ENCODE results near the gene SLC25A38. TPM values are rescaled to one million over a fixed set of nuclear protein-coding genes. Genes with fewer than 3 reads are reported as not detected.

Gene SLC25A38
- total and polyA plus RNA-seq, 9 of the 15 experiments (the other 6 are each of a cell fraction or from before 2014, with no cell fraction given), result 13.5 to 51.1 (median 30.6) TPM

DNA sequence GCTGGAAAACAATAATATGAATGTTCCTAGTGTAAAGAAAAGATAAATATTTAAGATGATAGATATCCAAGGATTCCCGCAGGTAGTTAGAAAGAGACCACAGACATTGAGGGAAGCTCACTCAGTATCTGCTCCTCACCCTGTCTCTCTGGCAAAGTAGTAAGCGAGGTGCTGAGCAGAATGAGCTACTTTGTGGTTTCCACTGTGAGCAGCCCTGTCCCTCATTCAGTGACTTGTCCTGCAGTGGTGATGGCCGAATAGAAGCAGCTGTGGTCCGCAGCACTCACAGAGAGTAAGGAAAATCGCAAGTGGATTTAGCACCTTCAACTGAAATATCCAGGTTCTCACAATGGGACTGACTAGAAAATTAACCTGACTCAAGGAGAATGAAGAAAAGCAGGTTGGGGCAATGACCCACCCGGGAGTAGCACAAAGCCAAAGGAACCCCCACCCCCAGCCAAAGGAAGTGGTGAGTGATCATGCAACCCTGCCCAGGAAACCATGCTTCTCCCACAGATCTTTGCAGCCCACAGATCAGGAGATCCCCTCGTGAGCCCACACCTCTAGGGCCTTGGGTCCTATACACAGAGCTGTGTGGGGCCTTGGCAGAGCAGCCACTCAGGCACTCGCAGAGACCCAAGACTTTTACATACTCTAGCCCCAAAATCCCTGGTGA lies 21.8 kb upstream of the SLC25A38 start (continued):
- TF ChIP-seq CLOCK (CRISPR knock-in tag; IDR thresholded peaks at IDR 0.05; ENCODE audit: borderline replicate concordance) (no peak), NCOA1 (IDR thresholded peaks at IDR 0.05; ENCODE audit: low read depth) (no peak)

GRCh38 chr3:39362192-39362591 lies 21.0 kb upstream of the SLC25A38 start:
- no peaks in the 10 kb centered on the region for H3K9me3 ChIP-seq (replicated peaks; ENCODE audit: control insufficient read depth, insufficient read depth, low read depth, low read length)
- H3K4me3 ChIP-seq, result no peak overlapping the region
- no peak overlapping the region for H3K4me2 ChIP-seq (ENCODE audit: insufficient read depth, low read length)
- peak overlapping the region; percentile 40; the same call in 1 of the 2 replicates for H2AFZ ChIP-seq (ENCODE audit: low read depth, low read length)
- ATAC-seq, result peak; percentile 61
- H3K27ac ChIP-seq (ENCODE audit: extremely low read depth, low read depth, low read length), result no peak overlapping the region
- no peaks in the 10 kb centered on the region for H3K9me1 ChIP-seq (ENCODE audit: control insufficient read depth, insufficient read depth, low read length)
- H3K36me3 ChIP-seq (ENCODE audit: control insufficient read depth, insufficient read depth, low read length), result no peaks in the 10 kb centered on the region
- H3K79me2 ChIP-seq (ENCODE audit: control insufficient read depth, insufficient read depth, low read length), result no peaks in the 10 kb centered on the region
- no peak overlapping the region for H3K9ac ChIP-seq (ENCODE audit: insufficient read depth in 1 of 2, low read depth in 2 of 2, low read length in 2 of 2)
- H3K27me3 ChIP-seq (ENCODE audit: control insufficient read depth in 2 of 2, insufficient read depth in 2 of 2, low read length in 2 of 2), result peaks cover 0 to 13% of the 10 kb centered on the region in 2 experiments
- 2% methylated on average over 3 of the region's 3 CpGs for WGBS (ENCODE audit: insufficient coverage, low coverage, missing lambda C conversion rate)
- in situ Hi-C loops (cut with MboI), result no loop called here
- BruUV-seq (replicated peaks), result no TSS peak
- H3K4me1 ChIP-seq (replicated peaks in 1 of 2; ENCODE audit: control insufficient read depth in 2 of 2, insufficient read depth in 2 of 2, low read length in 2 of 2), result peaks cover 0 to 11% of the 10 kb centered on the region in 2 experiments; a peak in 2 of 5 replicates
- ChIA-PET CTCF (ENCODE audit: low intra/inter-chr PET ratio) (no interaction called here), POLR2A (interaction anchor here (0.7 to 0.8 kb wide), 2 partner anchors 11 to 166 kb away, joined by 3 read pairs; no protein-coding TSS in a partner anchor)
- no peak for FAIRE-seq
- DNase-seq (ENCODE audit: extremely low read depth in 1 of 4, low spot score in 3 of 4), result peak in 2 of 4 experiments; percentile 28 to 37
- no peaks in the 10 kb centered on the region for H4K20me1 ChIP-seq (replicated peaks; ENCODE audit: control insufficient read depth, insufficient read depth, low read length)
- intact Hi-C loops (cut with micrococcal nuclease), result no loop called here
- no peak for TF ChIP-seq TRIM24 (IDR thresholded peaks at IDR 0.05)
- 0 out of 2 replicates have a peak, but pooled peaks have one; percentile 38 for TF ChIP-seq ZNF311 (CRISPR knock-in tag; IDR thresholded peaks at IDR 0.05)
- peak; percentile 21; the same call in 1 of the 2 replicates for TF ChIP-seq MAFG (tag; conservative IDR thresholded peaks at IDR 0.05)
- TF ChIP-seq PHF8 (IDR thresholded peaks at IDR 0.05; ENCODE audit: borderline replicate concordance, low read length), result no peak
- TF ChIP-seq, protein P1, sequence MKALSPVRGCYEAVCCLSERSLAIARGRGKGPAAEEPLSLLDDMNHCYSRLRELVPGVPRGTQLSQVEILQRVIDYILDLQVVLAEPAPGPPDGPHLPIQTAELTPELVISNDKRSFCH (CRISPR knock-in tag; IDR thresholded peaks at IDR 0.05), result no peak
- TF ChIP-seq, protein P1 (tag; IDR thresholded peaks at IDR 0.05), result 0 out of 2 replicates have a peak, but pooled peaks have one; percentile 8
- TF ChIP-seq ZNF583 (CRISPR knock-in tag; IDR thresholded peaks at IDR 0.05), result no peak
- TF ChIP-seq NFE2 (IDR thresholded peaks at IDR 0.05; ENCODE audit: low read depth), result 0 out of 2 replicates have a peak, but pooled peaks have one; percentile 21
- TF ChIP-seq EGR1 (conservative IDR thresholded peaks at IDR 0.05), result peak; percentile 76
- peak in 1 of 3 experiments; percentile 13 for TF ChIP-seq YY1 (IDR thresholded peaks at IDR 0.05; ENCODE audit: borderline replicate concordance in 1 of 3, control insufficient read depth in 1 of 3, extremely low read depth in 1 of 3, insufficient read depth in 3 of 3, insufficient read length in 1 of 3, insufficient replicate concordance in 2 of 3, low read depth in 1 of 3, low read length in 2 of 3)
- no peak for TF ChIP-seq MEF2D (tag; conservative IDR thresholded peaks at IDR 0.05; ENCODE audit: low read depth)
- TF ChIP-seq E2F3 (CRISPR knock-in tag; IDR thresholded peaks at IDR 0.05), result no peak
- 0 out of 2 replicates have a peak, but pooled peaks have one; percentile 24 for TF ChIP-seq ZNF41 (CRISPR knock-in tag; conservative IDR thresholded peaks at IDR 0.05)

All from K562 (cell line).